Sigmoid colon (tissue), 7 donors: ENCODE results near the gene RSPH1. TPM values are rescaled to one million over a fixed set of nuclear protein-coding genes. Genes with fewer than 3 reads are reported as not detected.
A peak's percentile ranks its signal among the peaks of the same experiment; 100 is the strongest.

ENCODE experiments used
- DNase-seq: peaks from one replicate; pipeline ENCODE4 v3.0.0-alpha.2; 2019
- H3K27ac ChIP-seq, 4 donors: fragments of 200-600 bp; sonication (generic); one replicate each; pipeline ENCODE4 v1.5.1; 2016 to 2019; ENCODE audit warnings: mild to moderate bottlenecking in 1 of 4
- H3K27me3 ChIP-seq, 3 donors: fragments of 200-600 bp; sonication (generic); one replicate each; pipeline ENCODE4 v1.5.1; 2019; ENCODE audit warnings: mild to moderate bottlenecking in 1 of 3
- H3K36me3 ChIP-seq, 4 donors: fragments of 200-600 bp; sonication (generic); one replicate each; pipeline ENCODE4 v1.5.1; 2016 to 2019
- H3K4me1 ChIP-seq, 4 donors: fragments of 200-600 bp; sonication (generic); one replicate each; pipeline ENCODE4 v1.5.1; 2017 to 2019
- H3K4me3 ChIP-seq, 4 donors: fragments of 200-600 bp; sonication (generic); one replicate each; pipeline ENCODE4 v1.5.1; 2017 to 2019; ENCODE audit warnings: mild to moderate bottlenecking in 2 of 4, moderate library complexity in 1 of 4
- H3K9me3 ChIP-seq, 4 donors: fragments of 200-600 bp in 3 of 4; sonication (generic) in 3 of 4; one replicate each; pipeline versions ENCODE4 v1.5.1 to v1.6.1; 2013 to 2019
- EP300 ChIP-seq, 4 donors: sonication (generic); formaldehyde crosslinking; IDR thresholded peaks; one replicate each; pipeline ENCODE4 v1.6.1; 2017; ENCODE audit warnings: antibody characterized with exemption in 4 of 4
- POLR2A ChIP-seq, 2 donors: fragments of 450-650 bp; IDR thresholded peaks; one replicate each; pipeline ENCODE4 v1.6.1; 2016; ENCODE audit warnings: antibody characterized with exemption in 2 of 2, mild to moderate bottlenecking in 2 of 2, moderate library complexity in 2 of 2
- POLR2AphosphoS5 ChIP-seq, 4 donors: sonication (generic); formaldehyde crosslinking; IDR thresholded peaks; one replicate each; pipeline ENCODE4 v1.6.1; 2017; ENCODE audit warnings: antibody characterized with exemption in 4 of 4
- WGBS, 2 donors: extraction: QIAGEN DNeasy Blood & Tissue Kit; methylation state at CpG; one replicate each; pipeline ENCODE4 v1.1.7; 2013; 5-methylcytosine and 5-hydroxymethylcytosine counted together
- intact Hi-C: fragments of 100-400 bp; cut with DNase I; formaldehyde crosslinking; loops from one replicate; pipeline ENCODE4 v1.15.1; 2023
- polyA plus RNA-seq, 3 donors: library from polyadenylated mRNA; stranded (reverse); fragments of 200-250 nt; gene quantifications; one replicate each; pipeline ENCODE4 v1.2.3, GENCODE V29; 2013
- total RNA-seq, 4 donors: library from RNA; depleted of rRNA; stranded (reverse); fragments of >200 nt; gene quantifications; one replicate each; pipeline ENCODE4 v1.1.0, GENCODE V29; 2016
- TF ChIP-seq, protein P1 (sequence below), 4 experiments: fragments of 450-650 bp in 3 of 4; fragments of 200-600 bp in 1 of 4; IDR thresholded peaks; one replicate each; pipeline ENCODE4 v1.5.1; 2016 to 2019; ENCODE audit warnings: antibody characterized with exemption in 4 of 4, mild to moderate bottlenecking in 3 of 4, moderate library complexity in 2 of 4
- donor health status: healthy with polysubstance abuse.
- donor health status: Bipolar disorder and iron deficiency.
- donor health status: healthy.

Gene RSPH1
- 1 to 10 TPM in 2 of 4 donors, not detected in 2; 1.2 TPM for total RNA-seq
- 10 to 100 TPM in 1 of 3 donors, 1 to 10 TPM in 2; 3.0 to 13.4 (median 8.8) TPM for polyA plus RNA-seq

- Histone ChIP-seq H3K27ac (peak within 1 kb of the TSS; percentile 82 to 88 (median 84)), H3K36me3 (no peaks in the 10 kb centered on the region), H3K4me3 (peak within 1 kb of the TSS; percentile 54 to 67 (median 62)), H3K9me3 (no peaks in the 10 kb centered on the region), H3K4me1 (peaks cover 0 to 11% (median 6%) of the 10 kb centered on the region in 4 donors), H3K27me3 (no peaks in the 10 kb centered on the region)
- DNase-seq, result peak; percentile 100
- intact Hi-C loops, result no loop called here
- 0 to 1% methylated on average over 58 of the region's 58 CpGs for WGBS, 2 donors
- TF ChIP-seq POLR2AphosphoS5 (IDR thresholded peaks at IDR 0.05) (peak; percentile 86 to 95 (median 92)), EP300 (IDR thresholded peaks at IDR 0.05) (no peak), POLR2A (IDR thresholded peaks at IDR 0.05) (peak; percentile 80 to 85)
- TF ChIP-seq, protein P1, sequence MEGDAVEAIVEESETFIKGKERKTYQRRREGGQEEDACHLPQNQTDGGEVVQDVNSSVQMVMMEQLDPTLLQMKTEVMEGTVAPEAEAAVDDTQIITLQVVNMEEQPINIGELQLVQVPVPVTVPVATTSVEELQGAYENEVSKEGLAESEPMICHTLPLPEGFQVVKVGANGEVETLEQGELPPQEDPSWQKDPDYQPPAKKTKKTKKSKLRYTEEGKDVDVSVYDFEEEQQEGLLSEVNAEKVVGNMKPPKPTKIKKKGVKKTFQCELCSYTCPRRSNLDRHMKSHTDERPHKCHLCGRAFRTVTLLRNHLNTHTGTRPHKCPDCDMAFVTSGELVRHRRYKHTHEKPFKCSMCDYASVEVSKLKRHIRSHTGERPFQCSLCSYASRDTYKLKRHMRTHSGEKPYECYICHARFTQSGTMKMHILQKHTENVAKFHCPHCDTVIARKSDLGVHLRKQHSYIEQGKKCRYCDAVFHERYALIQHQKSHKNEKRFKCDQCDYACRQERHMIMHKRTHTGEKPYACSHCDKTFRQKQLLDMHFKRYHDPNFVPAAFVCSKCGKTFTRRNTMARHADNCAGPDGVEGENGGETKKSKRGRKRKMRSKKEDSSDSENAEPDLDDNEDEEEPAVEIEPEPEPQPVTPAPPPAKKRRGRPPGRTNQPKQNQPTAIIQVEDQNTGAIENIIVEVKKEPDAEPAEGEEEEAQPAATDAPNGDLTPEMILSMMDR (IDR thresholded peaks at IDR 0.05), result no peak
Observed at GRCh38 chr21:42496120-42496838, at the start of gene RSPH1. Gene RSPH1 (minus strand): TSS chr21:42496224. CDS start chr21:42496186, 38 bp downstream.

DNA sequence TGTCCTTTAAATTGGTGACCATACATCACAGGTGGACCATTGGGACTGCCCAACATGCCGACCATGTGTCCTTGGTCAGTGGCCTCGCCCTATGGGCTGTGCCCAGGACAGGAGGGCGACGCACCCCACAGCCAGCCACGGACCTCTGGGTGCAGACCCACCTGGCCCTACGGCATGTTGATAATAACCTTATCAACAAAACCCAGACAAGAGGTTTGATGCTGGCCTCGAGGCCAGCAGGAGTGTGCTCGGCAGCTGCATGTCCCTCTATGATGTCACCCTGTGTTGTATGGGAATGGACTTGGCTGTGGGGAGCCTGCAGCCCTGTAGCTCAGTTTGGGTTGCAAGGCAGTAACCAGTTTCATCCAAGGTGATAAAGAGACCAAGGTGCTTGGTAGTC is 49.7 kb upstream of the RSPH1 start:
- Histone ChIP-seq H3K9me3 (no peaks in the 10 kb centered on the region), H3K27me3 (no peaks in the 10 kb centered on the region), H3K4me1 (no peaks in the 10 kb centered on the region), H3K36me3 (peaks cover 0 to 62% (median 5%) of the 10 kb centered on the region in 4 donors), H3K27ac (no peak overlapping the region), H3K4me3 (no peak overlapping the region)
- intact Hi-C loops, result no loop called here
- 88 to 94% methylated on average over 8 of the region's 8 CpGs for WGBS, 2 donors
- DNase-seq, result peak; percentile 27
- TF ChIP-seq, protein P1 (IDR thresholded peaks at IDR 0.05), result no peak
- TF ChIP-seq POLR2A (IDR thresholded peaks at IDR 0.05) (no peak), EP300 (IDR thresholded peaks at IDR 0.05) (no peak), POLR2AphosphoS5 (IDR thresholded peaks at IDR 0.05) (no peak)

GRCh38 chr21:42545317-42545716 is 49.3 kb upstream of the RSPH1 start:
- Histone ChIP-seq H3K9me3 (no peaks in the 10 kb centered on the region), H3K4me3 (no peak overlapping the region), H3K4me1 (no peaks in the 10 kb centered on the region), H3K27me3 (no peaks in the 10 kb centered on the region), H3K27ac (no peak overlapping the region), H3K36me3 (peaks cover 0 to 63% (median 5%) of the 10 kb centered on the region in 4 donors)
- TF ChIP-seq, protein P1 (IDR thresholded peaks at IDR 0.05), result no peak
- no peak for TF ChIP-seq POLR2A (IDR thresholded peaks at IDR 0.05)
- TF ChIP-seq EP300 (IDR thresholded peaks at IDR 0.05), result no peak
- no peak for TF ChIP-seq POLR2AphosphoS5 (IDR thresholded peaks at IDR 0.05)
- intact Hi-C loops, result no loop called here
- WGBS, 2 donors, result 82 to 93% methylated on average over 4 of the region's 4 CpGs
- DNase-seq, result no peak

DNA sequence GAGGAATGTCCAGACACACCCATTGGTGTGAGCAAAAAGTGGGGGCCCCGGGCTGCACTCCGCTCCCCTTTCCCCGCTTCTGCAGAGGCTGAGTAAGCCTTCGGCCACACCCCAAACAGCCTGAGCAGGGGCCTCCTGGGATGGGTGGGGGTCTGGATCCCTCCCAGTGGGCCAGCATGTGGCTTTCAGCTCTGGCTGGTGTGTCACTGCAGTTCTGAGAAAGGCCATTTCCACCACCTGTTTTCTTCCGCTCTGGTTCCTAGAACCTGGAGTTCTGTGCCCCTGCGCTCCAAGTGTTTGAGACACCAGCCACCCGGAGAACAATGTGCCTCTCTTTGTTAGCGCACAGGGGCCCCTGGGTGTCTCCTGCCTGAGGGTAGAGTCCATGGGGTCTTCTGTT is 48.5 kb upstream of the RSPH1 start:
- intact Hi-C loops, result no loop called here
- Histone ChIP-seq H3K9me3 (no peaks in the 10 kb centered on the region), H3K27me3 (no peaks in the 10 kb centered on the region), H3K4me1 (no peaks in the 10 kb centered on the region), H3K36me3 (peaks cover 0 to 63% (median 5%) of the 10 kb centered on the region in 4 donors), H3K4me3 (no peak overlapping the region), H3K27ac (no peak overlapping the region)
- TF ChIP-seq, protein P1 (IDR thresholded peaks at IDR 0.05), result no peak
- no peak for TF ChIP-seq POLR2A (IDR thresholded peaks at IDR 0.05)
- TF ChIP-seq POLR2AphosphoS5 (IDR thresholded peaks at IDR 0.05), result no peak
- no peak for TF ChIP-seq EP300 (IDR thresholded peaks at IDR 0.05)
- peak; percentile 27 for DNase-seq
- whole genome bisulfite sequencing, 2 donors, result 93 to 95% methylated on average over 8 of the region's 8 CpGs
